NOMO-1 treated with dmso at 0.1 percent for 144 hours (cell line): Measurements from ENCODE around the gene SLC25A6.
"Not testable (repeated sequence)": the region's sequence is repeated elsewhere in the genome, so short reads cannot be mapped to it uniquely, and the experiment has no call there.

Experiments used
- DNase-seq: peaks from one replicate; lab custom pipeline; 2025; ENCODE audit not compliant: unreplicated experiment; lab: John Stamatoyannopoulos, UW

Gene SLC25A6

GRCh38 chrX:1391707-1392375 lies at the start of gene SLC25A6:
Gene SLC25A6, minus strand, starts transcription at chrX:1392113. Its CDS starts 104 bp downstream, at chrX:1392009.
- no peak for DNase-seq

- DNase-seq: no peak
Observed at GRCh38 chrX:1440506-1440905, 48.6 kb upstream of the SLC25A6 start.

DNA sequence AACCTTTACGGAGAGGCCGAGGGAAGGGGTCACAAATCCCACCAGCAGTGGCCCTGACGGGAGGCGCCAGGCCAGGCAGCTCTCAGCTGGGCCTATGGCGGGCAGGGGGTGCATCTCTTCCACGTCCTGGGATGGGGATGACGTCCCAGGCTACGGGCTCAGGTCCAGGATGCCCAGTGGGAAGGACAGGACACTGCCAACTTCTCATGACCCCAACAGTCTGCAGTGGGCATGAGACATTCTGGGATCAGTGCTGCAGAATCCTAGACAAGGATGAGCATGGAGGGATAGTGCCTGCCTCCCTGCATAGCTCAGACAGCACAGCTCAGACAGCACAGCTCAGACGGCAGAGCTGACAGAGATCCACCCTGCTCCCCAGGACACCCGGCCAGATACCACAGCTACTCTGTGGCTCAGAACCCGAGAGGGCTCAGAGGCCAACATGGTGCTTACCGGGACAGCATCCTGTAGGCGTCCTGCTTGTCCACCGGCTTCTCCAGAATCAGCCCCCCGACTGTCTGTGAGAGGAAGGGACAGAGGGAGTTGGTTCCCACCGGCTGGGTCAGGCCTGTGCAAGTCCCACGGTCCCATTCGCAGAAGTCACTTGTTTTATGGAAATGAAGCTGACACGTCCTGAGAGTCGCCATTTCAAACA lies 43.5 kb upstream of the SLC25A6 start:
- no peak for DNase-seq

GRCh38 chrX:1434871-1435240 lies 42.9 kb upstream of the SLC25A6 start:
- DNase-seq: no peak

DNA sequence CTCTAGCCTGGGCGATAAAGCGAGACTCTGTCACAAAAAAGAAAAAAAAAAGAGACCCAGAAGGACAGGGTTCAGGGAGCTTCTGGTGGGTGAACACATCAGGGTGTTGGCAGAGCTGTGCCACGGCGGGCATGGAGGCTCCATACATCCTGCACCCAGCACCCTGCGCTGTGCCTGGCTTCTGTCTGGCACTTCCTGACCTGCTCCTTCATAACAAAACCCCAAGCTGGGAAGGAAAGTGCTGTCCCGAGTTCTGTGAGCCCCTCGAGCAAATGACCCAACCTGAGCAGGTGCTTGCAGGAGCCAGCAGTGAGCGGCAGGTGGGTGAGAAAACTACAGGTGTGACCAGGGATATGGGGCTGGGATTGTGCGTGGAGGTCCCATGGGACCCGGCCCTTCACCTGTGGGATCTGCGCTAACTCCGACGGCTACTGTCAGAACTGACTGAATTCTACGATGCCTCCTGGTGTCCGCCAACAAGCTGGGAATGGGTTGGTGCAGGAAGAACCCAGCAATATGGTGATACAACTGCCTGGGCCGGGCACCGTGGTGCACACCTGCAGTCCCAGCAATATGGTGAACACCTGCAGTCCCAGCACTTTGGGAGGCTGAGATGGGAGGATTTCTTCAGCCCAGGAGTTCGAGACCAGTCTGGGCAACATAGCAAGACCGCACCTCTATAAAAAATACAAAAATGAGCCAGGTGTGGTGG lies 41.9 kb upstream of the SLC25A6 start:
- DNase-seq: no peak

DNA sequence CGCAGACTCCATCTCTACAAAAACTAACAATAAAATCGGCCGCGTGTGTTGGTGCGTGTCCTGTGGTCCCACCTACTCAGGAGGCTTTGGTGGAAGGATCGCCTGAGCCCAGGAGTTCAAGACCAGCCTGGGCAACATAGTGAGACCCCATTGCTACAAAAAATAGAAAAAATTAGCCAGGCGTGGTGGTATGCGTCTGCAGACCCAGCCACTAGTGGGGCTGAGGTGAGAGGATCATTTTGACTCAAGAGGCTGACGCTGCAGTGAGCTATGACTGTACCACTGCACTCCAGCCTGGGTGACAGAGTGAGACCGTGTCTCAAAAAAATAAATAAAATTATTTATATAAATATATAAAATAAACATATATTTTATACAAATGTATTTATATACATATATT lies 38.5 kb upstream of the SLC25A6 start:
- no peak for DNase-seq

DNA sequence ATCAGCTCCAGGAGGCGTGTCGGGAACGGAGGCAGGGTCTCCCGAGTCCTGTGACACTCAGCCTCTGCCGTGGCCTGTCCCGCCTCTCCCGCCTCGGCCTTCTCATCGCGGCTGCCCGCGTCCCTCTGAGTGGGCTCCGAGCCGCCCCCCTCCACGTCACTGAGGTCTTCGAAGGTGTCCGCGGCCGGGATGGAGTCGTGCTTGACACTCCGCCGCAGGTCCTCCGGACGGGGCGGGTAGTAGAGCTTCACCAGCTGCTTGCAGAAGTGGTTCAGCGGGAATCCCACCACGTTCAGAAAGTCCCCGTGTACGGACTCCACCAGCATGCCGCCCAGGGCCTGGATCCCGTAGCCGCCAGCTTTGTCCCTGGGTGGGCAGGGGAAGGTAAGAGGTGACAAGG lies 35.8 kb upstream of the SLC25A6 start:
- DNase-seq: no peak

- DNase-seq: not testable (repeated sequence)
Observed at GRCh38 chrX:1426321-1426720, 34.4 kb upstream of the SLC25A6 start.

DNA sequence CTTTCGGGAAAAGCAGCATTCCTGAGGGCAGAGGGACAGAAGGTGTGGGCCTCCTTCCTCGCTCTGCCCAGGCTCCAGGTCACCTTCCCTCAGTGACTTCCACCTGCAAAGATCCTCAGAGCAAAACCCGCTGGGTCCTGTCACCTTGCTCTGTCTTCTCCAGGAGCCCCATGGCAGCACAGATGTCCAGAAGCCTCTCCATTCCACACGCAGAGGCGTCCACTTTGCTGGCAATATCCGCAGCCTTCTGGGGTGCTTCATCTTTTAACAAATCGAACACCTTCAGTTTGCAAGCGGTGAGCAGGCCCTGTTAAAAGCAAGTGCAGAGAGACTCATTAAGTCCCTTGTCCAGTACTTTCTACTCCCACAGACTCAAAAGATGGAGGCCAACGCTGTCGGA lies 33.5 kb upstream of the SLC25A6 start:
- no peak for DNase-seq

- no peak for DNase-seq
Observed at GRCh38 chrX:1424147-1424851, 32.4 kb upstream of the SLC25A6 start.

DNA sequence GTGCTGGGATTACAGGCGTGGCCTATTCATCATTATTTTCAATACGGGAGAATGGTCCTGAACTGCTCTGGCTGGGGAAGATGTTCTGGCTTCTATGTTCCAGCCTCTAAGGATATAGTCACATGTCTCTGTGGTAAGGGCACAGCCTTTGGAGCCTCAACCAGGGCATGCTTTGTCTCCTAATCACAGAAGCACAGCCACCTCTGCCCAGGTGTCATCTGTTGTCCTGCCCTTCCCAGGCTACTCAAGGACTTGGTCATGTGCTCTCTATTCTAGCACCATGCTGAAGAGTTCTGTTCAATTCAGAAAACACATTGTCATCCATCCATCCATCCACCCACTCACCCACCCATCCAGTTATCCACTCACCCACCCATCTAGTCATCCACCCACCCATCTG lies 31.3 kb upstream of the SLC25A6 start:
- DNase-seq: no peak

GRCh38 chrX:1422135-1422465 lies 30.2 kb upstream of the SLC25A6 start:
- DNase-seq: no peak

- no peak for DNase-seq
Observed at GRCh38 chrX:1421433-1422134, 29.7 kb upstream of the SLC25A6 start.

DNA sequence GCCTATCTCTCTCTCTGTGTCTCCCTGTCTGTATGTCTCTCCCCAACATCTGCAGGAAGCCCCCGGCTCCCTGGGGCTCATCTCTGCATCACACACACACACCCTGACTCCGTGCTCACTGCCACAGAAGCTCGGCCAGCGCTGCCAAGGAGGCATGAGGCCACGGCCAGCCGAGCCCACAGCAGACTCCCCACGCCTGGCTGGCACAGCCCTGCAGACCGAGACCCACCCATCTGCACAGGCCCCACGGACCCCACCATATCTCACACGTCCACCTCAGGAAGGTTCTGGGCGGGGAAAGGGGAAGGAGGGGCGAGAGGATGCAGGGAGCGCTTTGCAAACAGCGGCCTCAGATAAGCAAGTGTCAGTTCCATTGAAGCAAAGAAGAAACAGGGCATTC lies 28.5 kb upstream of the SLC25A6 start:
- no peak for DNase-seq

- DNase-seq: no peak
Observed at GRCh38 chrX:1419545-1420355, 27.8 kb upstream of the SLC25A6 start.

DNA sequence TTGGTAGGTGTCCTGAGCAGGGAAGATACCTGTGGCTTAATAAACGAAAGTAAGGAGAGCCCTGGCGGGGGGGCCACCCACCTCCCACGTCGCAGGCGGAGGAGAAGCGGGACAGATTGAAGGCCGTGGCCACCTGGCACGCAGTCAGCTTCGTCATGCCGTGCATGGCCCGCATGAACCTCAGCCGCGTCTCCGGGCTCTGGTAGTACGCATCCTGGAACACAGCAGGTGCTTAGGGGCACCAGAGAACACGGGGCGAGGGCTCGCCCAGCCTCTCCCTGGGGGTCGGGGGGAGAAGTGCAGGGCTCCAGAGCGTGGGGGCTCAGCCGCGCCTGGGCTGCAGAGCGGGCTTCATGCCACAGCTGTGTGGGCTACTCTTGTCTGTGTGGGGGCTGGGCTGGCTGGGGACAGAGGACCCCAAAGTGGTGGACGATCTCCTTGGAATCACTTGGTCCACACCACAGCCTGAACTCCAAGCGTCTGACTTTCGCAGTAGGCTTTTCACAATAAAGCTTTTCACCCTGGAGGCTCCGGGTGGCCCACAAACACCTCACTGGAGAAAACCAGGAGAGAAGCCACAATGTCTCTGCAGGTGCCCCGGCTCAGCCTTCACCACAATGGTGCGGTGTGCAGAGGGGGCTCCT lies 27.1 kb upstream of the SLC25A6 start:
- no peak for DNase-seq

DNA sequence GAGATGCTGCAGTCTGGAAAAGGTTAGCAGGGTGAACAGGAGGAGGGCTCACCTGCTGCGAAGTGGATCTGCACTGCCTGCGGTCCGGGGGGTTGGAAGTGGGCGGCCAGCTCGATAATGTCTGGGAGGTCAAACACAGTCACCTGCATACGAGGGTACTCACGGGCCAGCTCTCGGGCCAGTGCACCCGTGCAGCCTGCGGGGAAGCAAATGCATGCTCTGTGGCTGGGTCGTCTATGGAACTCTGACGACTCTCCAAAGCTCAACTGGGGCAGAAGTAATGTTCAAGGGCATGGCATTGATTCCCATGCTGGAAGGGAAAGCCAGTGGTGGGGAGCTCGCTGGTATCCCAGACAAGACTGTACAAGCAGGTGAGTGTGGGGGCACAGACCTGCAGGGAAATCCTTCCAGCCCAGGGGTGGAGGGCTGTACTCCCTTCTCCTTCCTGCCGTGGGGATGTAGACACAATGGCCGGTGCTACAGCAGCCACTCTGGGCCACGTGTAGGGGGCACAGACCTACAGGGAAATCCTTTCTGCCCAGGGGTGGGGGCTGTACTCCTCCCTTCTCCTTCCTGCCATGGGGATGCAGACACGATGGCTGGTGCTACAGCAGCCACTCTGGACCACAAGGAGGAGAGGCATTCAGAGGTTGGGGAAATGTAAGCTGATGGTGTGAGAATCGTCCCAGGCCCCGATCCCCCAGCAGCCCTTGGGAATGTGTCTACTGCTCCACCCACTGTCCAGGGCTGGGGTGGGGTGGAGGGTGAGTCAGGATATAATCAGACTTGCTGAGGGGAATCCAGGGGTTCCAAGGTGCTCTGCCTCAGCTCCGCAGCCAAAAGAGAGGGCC lies 26.2 kb upstream of the SLC25A6 start:
- DNase-seq: no peak

- no peak for DNase-seq
Observed at GRCh38 chrX:1416965-1417760, 25.2 kb upstream of the SLC25A6 start.
